C4-2B (cell line): ENCODE data around the gene CCNT2.

Source experiments
- ZFX ChIP-seq: fragments of 450-650 bp; IDR thresholded peaks from 2 replicates; pipeline ENCODE4 v1.6.1; 2017
- TF ChIP-seq, protein P1 (sequence below): fragments of 450-650 bp; conservative IDR thresholded peaks from 2 replicates; pipeline ENCODE4 v1.5.1; 2017; ENCODE audit warnings: mild to moderate bottlenecking

DNA sequence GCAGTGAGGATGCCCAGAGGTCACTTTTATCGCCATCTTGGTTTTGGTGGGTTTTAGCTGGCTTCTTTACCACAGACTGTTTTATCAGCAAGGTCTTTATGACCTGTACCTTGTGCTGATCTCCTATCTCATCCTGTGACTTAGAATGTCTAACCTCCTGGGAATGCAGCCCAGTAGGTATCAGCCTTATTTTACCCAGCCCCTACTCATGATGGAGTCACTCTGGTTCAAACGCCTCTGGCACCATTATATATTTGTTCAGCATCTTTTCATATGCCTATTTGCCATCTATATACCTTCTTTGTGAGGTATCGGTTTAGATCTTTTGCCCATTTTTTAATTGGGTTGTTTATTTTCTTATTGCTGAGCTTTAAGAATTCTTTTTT is 7.2 kb upstream of the CCNT2 start:
- TF ChIP-seq, protein P1, sequence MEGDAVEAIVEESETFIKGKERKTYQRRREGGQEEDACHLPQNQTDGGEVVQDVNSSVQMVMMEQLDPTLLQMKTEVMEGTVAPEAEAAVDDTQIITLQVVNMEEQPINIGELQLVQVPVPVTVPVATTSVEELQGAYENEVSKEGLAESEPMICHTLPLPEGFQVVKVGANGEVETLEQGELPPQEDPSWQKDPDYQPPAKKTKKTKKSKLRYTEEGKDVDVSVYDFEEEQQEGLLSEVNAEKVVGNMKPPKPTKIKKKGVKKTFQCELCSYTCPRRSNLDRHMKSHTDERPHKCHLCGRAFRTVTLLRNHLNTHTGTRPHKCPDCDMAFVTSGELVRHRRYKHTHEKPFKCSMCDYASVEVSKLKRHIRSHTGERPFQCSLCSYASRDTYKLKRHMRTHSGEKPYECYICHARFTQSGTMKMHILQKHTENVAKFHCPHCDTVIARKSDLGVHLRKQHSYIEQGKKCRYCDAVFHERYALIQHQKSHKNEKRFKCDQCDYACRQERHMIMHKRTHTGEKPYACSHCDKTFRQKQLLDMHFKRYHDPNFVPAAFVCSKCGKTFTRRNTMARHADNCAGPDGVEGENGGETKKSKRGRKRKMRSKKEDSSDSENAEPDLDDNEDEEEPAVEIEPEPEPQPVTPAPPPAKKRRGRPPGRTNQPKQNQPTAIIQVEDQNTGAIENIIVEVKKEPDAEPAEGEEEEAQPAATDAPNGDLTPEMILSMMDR, result no peak
- no peak for TF ChIP-seq ZFX
